Measurements from ENCODE around the gene IL15. TPM values are rescaled to one million over a fixed set of nuclear protein-coding genes. Genes with fewer than 3 reads are reported as not detected.

IL15 gene
- total and polyA plus RNA-seq, 4 donors: 4.7 to 12.5 (median 8.1) TPM

GRCh38 chr4:141645611-141646340 lies 9.4 kb downstream of the IL15 start:
- DNase-seq: no peak
- no peaks in the 10 kb centered on the region for H3K27me3 ChIP-seq (ENCODE audit: control insufficient read depth in 3 of 3, insufficient read depth in 3 of 3, low read length in 2 of 3)
- no peak overlapping the region for H3K9ac ChIP-seq (ENCODE audit: insufficient read depth in 1 of 2, low read length in 2 of 2)
- no peak for ATAC-seq (ENCODE audit: insufficient read depth, low FRiP score)
- H3K4me1 ChIP-seq (ENCODE audit: control insufficient read depth in 5 of 5, insufficient read depth in 5 of 5, low read length in 5 of 5): peaks cover 0 to 10% (median 0%) of the 10 kb centered on the region in 5 donors
- no peak overlapping the region for H3K27ac ChIP-seq (ENCODE audit: low read depth in 1 of 2, low read length in 1 of 2)
- H3K4me3 ChIP-seq: no peak overlapping the region
- no peak for TF ChIP-seq CTCF (IDR thresholded peaks at IDR 0.05; ENCODE audit: control extremely low read depth, extremely low read depth)
- 90% methylated on average over 3 of the region's 3 CpGs for WGBS, 2 donors
- H3K36me3 ChIP-seq (ENCODE audit: control insufficient read depth in 4 of 4, insufficient read depth in 4 of 4, low read length in 4 of 4): no peaks in the 10 kb centered on the region
- H3K9me3 ChIP-seq (ENCODE audit: control insufficient read depth in 4 of 4, insufficient read depth in 3 of 4, low read length in 3 of 4): peaks cover 0 to 2% (median 0%) of the 10 kb centered on the region in 4 donors

- ATAC-seq (ENCODE audit: insufficient read depth, low FRiP score): no peak
Measured at GRCh38 chr4:141646969-141647368, 10.6 kb downstream of the IL15 start.

GRCh38 chr4:141647966-141648365 lies 11.6 kb downstream of the IL15 start:
- Histone ChIP-seq H3K27me3 (ENCODE audit: control insufficient read depth in 3 of 3, insufficient read depth in 3 of 3, low read length in 2 of 3) (no peaks in the 10 kb centered on the region), H3K27ac (ENCODE audit: low read depth in 1 of 2, low read length in 1 of 2) (no peak overlapping the region), H3K9me3 (ENCODE audit: control insufficient read depth in 4 of 4, insufficient read depth in 3 of 4, low read length in 3 of 4) (no peaks in the 10 kb centered on the region), H3K4me1 (ENCODE audit: control insufficient read depth in 5 of 5, insufficient read depth in 5 of 5, low read length in 5 of 5) (peaks cover 0 to 17% (median 3%) of the 10 kb centered on the region in 5 donors), H3K9ac (ENCODE audit: insufficient read depth in 1 of 2, low read length in 2 of 2) (no peak overlapping the region), H3K36me3 (ENCODE audit: control insufficient read depth in 4 of 4, insufficient read depth in 4 of 4, low read length in 4 of 4) (no peaks in the 10 kb centered on the region), H3K4me3 (no peak overlapping the region)
- no peak for ATAC-seq (ENCODE audit: insufficient read depth, low FRiP score)
- TF ChIP-seq CTCF (IDR thresholded peaks at IDR 0.05; ENCODE audit: control extremely low read depth, extremely low read depth): no peak
- WGBS, 2 donors: 54 to 63% methylated on average over 1 of the region's 1 CpG
- no peak for DNase-seq

More at GRCh38 chr4:141646969-141647368, 10.6 kb downstream of the IL15 start:
- H3K36me3 ChIP-seq (ENCODE audit: control insufficient read depth in 4 of 4, insufficient read depth in 4 of 4, low read length in 4 of 4): no peaks in the 10 kb centered on the region
- no peak overlapping the region for H3K4me3 ChIP-seq
- 56 to 66% methylated on average over 3 of the region's 3 CpGs for WGBS, 2 donors
- peaks cover 0 to 10% (median 0%) of the 10 kb centered on the region in 5 donors for H3K4me1 ChIP-seq (ENCODE audit: control insufficient read depth in 5 of 5, insufficient read depth in 5 of 5, low read length in 5 of 5)
- DNase-seq: no peak
- no peak for TF ChIP-seq CTCF (IDR thresholded peaks at IDR 0.05; ENCODE audit: control extremely low read depth, extremely low read depth)
- no peaks in the 10 kb centered on the region for H3K27me3 ChIP-seq (ENCODE audit: control insufficient read depth in 3 of 3, insufficient read depth in 3 of 3, low read length in 2 of 3)
- no peak overlapping the region for H3K9ac ChIP-seq (ENCODE audit: insufficient read depth in 1 of 2, low read length in 2 of 2)
- no peak overlapping the region for H3K27ac ChIP-seq (ENCODE audit: low read depth in 1 of 2, low read length in 1 of 2)
- H3K9me3 ChIP-seq (ENCODE audit: control insufficient read depth in 4 of 4, insufficient read depth in 3 of 4, low read length in 3 of 4): peaks cover 0 to 2% (median 0%) of the 10 kb centered on the region in 4 donors

Data from lung (tissue), 12 donors.